Astrocyte of the cerebellum (primary cell): Measurements from ENCODE around the gene UBAP2L.
"Not testable (repeated sequence)": the region's sequence is repeated elsewhere in the genome, so short reads cannot be mapped to it uniquely, and the experiment has no call there.

ENCODE experiments used
- DNase-seq: peaks from one replicate; pipeline ENCODE4 v3.0.0-alpha.2; 2011; ENCODE audit warnings: low read depth
- H3K4me3 ChIP-seq: 2 replicates; pipeline ENCODE4 v1.5.1; 2011; ENCODE audit warnings: mild to moderate bottlenecking, low read depth, low read length, moderate library complexity
- in situ Hi-C: cut with HindIII; loops from 2 replicates; pipeline ENCODE4 v1.10.0; 2017; ENCODE audit warnings: low sequenced_read_pairs
- TF ChIP-seq, protein P1 (sequence below): IDR thresholded peaks from 2 replicates; pipeline ENCODE4 v1.5.1; 2012; ENCODE audit warnings: low read length, low read depth, moderate library complexity, mild to moderate bottlenecking; ENCODE audit errors: missing control alignments

Gene UBAP2L

DNA sequence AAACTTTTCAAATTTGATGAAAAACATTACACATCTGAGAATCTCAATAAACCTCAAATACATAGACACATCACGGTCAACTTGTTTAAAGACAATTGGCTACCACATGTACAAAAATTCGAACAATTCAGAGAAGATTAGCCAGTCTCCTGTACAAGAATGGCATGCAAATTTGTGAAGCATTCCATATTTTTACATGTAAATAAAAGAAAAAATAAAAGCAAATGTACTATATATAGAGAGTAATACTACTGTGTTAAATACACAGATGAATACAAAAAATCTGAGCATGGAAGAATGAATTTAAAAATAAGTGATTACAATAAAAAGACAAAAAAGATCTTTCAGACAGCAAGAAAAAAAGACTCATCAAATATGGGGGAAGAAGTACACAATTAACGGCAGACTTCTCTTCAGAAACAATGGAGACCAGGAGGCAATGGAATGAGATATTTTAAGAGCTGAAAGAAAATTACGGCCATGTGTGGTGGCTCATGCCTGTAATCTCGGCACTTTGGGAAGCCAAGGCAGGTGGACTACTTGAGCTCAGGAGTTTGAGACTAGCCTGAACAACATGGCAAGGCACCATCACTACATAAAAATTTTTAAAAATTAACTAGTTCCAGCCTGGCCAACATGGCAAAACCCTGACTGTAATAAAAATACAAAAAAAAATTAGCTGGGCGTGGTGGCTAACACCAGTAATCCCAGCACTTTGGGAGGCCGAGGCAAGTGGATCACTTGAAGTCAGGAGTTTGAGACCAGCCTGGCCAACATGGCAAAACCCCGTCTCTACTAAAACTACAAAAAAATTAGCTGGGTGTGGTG, 74.9 kb downstream of the UBAP2L start:
- TF ChIP-seq, protein P1, sequence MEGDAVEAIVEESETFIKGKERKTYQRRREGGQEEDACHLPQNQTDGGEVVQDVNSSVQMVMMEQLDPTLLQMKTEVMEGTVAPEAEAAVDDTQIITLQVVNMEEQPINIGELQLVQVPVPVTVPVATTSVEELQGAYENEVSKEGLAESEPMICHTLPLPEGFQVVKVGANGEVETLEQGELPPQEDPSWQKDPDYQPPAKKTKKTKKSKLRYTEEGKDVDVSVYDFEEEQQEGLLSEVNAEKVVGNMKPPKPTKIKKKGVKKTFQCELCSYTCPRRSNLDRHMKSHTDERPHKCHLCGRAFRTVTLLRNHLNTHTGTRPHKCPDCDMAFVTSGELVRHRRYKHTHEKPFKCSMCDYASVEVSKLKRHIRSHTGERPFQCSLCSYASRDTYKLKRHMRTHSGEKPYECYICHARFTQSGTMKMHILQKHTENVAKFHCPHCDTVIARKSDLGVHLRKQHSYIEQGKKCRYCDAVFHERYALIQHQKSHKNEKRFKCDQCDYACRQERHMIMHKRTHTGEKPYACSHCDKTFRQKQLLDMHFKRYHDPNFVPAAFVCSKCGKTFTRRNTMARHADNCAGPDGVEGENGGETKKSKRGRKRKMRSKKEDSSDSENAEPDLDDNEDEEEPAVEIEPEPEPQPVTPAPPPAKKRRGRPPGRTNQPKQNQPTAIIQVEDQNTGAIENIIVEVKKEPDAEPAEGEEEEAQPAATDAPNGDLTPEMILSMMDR: no peak
- no peak for DNase-seq
- in situ Hi-C loops: no loop called here
- H3K4me3 ChIP-seq: no peak overlapping the region

DNA sequence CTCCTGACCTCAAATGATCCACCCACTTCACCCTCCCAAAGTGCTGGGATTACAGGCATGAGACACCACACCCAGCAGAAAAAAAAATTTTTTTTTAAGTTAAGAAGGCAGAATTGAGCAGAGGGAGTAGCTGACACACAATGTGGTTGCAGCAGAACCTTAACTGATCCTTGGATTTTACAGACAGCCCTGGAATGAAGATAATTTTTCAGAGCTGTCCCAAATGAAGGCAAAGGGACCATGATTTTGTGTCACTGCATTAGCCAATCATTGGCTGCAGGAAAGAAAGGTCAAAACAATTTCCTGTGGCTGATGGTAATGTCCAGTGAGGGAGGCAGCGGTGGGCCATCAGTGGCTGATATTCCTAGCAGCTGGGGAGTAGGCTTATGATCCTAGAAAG, 80.8 kb downstream of the UBAP2L start:
- DNase-seq: no peak
- TF ChIP-seq, protein P1: no peak
- in situ Hi-C loops: no loop called here
- no peak overlapping the region for H3K4me3 ChIP-seq

DNA sequence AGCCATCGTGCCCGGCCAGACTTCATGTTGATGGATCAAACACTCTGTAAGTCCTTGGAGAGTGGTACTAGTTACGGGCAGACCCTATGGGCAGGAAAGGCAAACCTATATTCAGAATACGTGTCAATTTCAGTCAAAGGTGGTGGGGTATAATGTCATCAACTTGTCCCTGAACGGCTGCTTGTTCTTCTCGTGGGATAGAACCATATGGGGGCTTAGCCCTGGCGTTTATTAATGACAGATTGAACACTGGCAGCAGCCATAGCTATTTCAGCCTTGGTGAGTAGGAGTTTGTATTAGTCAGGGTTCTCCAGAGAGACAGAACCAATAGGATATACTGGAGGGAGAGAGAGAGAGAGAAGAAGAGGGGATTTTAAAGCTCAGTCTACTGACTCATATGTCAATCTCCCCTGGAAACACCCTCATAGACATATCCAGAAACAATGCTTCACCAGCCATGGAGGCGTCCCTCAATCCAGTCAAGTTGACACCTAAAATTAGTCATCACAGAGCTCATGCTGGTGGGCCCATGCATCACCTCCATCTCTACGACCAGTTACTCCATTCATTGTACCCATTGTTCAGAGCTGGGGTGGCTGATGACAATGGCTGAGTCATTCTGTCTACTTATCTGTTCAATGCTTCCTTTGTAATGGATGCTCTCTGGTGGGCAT, 84.0 kb downstream of the UBAP2L start:
- no peak overlapping the region for H3K4me3 ChIP-seq
- TF ChIP-seq, protein P1: no peak
- no peak for DNase-seq
- in situ Hi-C loops: no loop called here

DNA sequence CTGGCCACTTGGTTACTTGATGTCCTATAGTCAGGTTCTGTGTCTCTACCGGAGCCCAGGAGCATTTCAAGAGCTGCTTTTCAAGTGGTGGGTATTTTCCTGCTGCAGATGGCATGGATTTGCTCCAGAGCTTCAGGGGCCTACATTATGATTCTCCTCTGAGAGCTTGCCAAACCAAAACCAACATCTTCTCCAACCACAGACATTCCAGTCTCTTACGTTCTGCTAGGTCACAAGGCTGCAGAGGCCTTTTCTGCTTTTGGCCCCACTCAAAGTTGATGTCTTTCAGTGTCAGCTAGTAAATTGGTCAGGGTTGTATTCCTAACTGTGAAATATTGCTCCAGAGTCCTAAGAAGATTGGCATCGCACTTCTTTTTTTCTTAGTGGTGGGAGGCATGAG, 85.4 kb downstream of the UBAP2L start:
- TF ChIP-seq, protein P1: no peak
- in situ Hi-C loops: no loop called here
- peak; percentile 43 for DNase-seq
- H3K4me3 ChIP-seq: no peak overlapping the region

DNA sequence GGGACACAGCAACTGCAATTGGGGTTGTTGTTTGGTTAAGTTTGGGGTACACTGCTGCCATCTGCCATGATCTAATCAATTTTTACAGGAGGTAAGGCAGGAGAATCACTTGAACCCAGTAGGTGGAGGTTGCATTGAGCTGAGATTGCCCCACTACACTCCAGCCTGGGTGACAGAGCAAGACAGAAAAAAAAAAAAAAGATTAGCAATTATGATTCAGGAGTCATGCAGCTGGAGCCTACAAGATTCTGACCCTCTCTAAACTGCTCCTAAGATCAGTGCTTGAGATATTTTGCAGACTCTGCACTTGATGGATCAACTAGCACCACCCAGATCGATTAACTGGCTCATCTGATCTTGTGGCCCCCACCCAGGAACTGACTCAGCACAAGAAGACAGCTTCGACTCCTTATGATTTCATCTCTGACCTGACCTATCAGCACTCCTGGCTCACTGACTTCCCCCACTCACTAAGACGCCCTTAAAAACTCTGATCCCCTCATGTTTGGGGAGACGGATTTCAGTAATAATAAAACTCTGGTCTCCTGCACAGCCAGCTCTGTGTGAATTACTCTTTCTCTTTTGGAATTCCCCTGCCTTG, 87.0 kb downstream of the UBAP2L start:
- DNase-seq, H3K4me3 ChIP-seq, in situ Hi-C loops: not testable (repeated sequence)

DNA sequence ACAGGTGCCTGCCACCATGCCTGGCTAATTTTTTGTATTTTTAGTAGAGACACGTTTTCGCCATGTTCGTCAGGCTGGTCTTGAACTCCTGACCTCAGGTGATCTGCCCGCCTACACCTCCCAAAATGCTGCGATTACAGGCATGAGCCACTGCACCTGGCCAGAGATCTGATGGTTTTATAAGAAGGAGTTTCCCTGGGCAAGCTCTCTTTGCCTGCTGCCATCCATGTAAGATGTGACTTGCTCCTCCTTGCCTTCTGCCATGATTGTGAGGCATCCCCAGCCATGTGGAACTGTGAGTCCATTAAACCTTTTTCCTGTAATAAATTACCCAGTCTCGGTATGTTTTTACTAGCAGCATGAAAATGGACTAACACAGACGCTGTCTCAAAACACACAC, 88.4 kb downstream of the UBAP2L start:
- DNase-seq, H3K4me3 ChIP-seq, in situ Hi-C loops: not testable (repeated sequence)

DNA sequence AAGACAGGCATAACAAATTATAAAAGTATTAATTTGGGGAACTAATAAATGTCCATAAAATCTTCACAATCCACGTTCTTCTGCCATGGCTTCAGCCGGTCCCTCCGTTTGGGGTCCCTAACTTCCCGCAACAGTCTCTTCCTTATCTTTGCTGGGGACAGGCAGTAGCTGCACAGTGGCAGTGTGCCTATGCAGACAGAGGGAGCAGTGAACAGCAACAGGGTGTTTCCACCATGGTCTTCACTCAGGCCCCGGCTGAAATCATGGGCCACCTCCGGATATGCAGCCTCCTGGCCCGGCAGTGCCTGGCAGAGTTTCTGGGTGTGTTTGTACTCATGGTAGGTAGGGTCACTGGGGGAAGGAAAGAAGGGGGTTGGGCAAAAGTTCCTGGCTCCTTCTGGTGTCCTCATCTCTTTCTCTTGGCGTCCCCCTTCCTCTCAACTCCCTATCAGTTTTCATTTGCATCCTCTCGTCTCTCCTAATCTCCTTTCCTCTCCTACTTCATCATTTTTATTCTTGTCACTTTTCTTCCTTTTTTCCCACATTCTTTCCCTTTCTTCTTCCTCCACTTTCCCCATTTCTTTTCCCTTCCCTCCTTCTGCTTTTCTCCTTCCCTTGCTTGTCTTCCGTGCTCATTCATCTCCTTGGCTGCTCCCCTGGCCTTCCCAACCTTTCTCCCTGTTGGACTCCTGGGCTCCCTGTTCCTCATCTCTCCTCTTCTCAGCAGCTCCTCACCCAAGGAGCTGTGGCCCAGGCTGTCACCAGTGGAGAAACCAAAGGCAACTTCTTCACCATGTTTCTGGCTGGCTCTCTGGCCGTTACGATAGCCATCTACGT, 91.7 kb downstream of the UBAP2L start:
- in situ Hi-C loops, H3K4me3 ChIP-seq, DNase-seq: not testable (repeated sequence)
